RPMI8226 (cell line): ENCODE measurements around the gene TRABD2A.

ENCODE experiments used
- DNase-seq: peaks from one replicate; pipeline ENCODE4 v3.0.0-alpha.2; 2015

Gene TRABD2A

DNA sequence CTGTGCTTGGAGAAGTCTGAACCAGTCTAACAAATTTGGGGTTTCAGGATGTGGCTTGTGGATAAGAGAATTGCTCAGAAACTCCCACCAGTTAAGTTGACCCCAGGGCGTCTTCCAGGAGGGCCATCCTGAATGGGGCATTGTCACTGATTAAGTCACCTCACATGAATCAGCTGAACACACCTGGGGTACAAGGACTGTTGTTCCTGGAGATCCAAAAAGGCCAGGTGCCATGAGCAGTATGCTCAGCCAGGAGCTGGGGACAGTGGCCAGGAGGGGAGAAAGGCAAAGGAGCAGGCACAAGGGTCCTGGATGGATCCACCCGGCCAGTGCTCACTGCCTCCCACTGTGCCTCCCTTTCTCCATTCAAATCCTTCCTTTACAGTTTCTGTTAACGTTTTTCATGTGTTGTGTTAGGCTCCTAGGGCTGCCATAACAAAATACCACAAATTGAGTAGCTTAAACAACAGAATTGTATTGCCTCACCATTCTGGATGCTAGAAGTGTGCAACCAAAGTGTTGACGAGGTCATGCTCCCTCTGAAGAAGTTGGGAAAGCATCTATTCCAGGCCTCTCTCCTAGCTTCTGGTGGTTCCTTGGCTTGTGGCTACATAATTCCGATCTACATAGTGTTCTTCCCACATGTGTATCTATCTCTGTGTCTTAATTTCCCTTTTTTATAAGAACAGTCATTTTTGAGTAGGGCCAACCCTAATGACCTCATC lies 33.4 kb downstream of the TRABD2A start:
- DNase-seq, result no peak

DNA sequence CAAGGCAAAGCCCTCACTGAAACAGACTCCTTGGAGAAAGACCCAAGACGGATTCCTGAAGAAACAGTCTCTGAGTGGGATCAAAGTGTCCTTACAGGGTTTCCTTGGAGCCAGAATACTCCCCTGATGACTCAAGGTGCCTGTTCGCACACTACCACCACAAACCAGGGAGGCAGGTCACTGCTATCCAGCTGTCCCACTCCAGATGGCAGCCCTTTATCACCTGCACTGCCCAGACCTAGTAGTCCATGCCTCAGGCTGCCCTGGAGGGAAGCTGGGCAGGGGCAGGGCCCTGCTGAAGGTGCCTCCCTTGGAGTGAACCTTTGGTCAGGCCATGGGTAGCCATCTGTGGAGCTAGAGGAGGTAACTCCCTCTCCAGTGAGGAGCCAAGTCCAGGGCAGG lies 34.1 kb downstream of the TRABD2A start:
- no peak for DNase-seq

DNA sequence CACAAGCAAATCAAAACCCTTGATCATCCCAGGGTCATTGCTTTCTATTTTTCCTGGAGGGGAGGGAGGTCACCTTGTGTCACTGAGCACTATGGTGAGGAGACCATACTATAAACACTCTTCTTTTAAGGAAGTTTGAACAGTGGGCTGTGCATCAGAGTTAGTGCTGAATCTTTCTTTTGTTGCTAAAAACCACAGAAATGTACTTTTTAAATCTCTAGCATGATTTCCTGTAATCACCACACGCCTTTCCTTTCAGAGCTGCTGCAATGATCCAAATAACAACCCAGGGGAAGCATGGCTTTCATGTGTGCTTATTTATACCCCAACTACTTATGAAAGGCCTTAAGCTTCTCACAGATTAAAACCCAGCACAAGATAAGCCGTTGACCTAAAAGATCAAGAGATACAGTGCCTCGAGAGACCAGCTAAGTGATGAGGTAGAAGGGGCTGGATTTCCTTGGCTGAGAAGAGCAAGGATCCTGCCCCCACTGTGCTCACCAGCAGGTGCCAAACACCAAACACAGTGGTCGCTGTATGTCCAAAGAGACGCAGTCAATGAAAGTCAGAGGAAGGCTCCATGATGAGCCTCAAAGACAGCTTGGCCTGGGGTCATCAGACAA lies 34.7 kb downstream of the TRABD2A start:
- DNase-seq, result no peak

DNA sequence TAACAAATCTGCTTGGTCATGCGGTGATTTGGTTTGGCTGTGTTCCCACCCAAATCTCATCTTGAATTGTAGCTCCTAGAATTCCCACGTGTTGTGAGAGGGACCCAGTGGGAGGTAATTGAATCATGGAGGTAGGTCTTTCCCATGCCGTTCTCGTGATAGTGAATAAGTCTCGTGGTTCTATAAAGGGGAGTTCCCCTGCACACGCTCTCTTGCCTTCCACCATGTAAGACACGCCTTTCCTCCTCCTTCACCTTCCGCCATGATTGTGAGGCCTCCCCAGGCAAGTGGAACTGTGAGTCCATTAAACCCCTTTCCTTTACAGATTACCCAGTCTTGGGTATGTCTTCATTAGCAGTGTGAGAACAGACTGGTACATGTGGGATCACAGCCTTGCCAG lies 36.7 kb downstream of the TRABD2A start:
- DNase-seq, result no peak

DNA sequence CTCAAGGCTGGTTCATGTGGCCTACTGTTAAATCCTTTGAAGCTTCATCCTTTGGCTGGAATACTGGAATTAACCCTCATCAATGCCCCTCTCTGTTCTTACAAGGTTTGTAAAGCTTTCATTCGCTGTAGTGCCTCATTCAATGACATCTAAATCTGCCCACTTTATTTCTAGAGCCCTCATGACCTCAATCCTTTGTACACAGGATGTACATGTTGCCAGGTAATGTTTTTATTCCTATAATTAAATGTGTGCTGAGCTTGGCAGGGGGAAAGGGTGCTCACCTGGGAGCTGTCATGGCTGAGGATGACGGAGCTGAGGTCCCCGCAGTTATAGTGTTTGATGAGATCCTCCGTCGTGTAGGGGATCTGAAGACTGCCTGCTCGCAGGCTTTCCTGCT lies 39.3 kb downstream of the TRABD2A start:
- no peak for DNase-seq

DNA sequence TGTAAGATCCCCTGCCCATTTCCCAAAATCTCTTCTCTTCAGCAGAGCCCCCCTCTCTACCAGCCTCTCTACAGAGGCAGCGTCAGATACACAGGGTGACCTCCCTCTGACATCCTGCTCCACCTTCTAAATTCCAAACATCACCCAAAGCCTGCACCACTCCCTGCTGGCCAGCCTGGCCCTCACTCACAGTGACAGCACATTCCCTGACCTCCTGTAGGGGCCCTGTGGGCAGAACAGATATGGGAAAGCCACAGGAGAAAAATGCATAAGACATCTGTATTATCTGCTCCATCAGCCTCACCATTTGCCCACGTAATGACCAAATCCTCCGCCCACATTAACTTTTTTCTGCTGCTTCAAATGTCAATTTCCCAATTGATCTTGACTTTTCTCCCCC lies 40.6 kb downstream of the TRABD2A start:
- no peak for DNase-seq

DNA sequence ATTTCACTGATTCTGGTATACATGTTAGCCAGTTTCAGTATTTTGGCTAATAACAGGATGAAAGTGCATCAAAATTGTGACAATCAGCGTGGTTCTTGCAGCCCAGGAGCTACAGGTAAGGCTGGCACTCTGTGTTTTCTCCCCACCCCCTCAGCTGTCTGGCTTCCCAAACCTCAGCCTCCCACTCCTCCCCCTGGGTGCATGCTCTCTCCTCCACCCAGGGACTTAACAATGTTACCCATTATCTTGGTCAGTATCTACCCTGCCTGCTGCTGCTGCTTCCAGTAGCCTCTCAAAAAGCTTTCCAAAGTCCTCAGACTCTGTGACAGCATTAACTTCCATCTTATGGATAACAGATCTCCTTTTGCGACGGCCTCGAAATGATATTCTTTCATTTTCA lies 41.0 kb downstream of the TRABD2A start:
- DNase-seq, result no peak

DNA sequence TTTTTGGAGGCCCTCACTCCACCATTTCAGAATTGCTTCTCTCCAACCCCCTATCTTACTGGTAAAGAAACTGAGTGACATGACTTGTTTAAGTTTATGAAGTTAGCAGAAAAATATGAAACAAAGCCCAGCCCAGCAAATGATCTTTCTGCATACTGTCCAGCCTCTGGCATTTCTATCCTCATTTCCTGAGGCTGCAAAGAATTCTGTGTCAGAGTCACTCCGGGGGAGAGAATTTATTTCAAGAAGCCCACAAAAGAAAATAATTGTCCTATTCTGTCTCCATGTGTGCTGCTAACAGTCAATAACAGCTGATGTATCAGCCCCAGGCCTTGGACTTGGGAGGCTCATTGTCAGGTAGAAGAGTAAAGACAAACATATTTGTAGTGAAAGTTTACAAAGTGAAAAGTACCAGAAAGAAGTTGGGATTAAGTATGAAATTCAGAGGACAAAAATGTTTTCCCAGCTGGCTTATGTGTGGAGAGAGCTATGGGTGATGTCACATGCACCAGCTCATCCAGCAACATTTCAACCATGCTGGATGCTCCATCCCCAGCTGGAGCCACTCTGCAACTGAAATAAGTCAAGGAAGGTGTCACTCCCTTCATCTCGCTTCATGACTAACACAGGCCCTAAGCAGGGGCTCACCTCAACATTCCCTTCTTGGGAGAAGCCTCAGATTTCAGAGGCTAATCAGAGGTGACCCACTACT lies 42.3 kb downstream of the TRABD2A start:
- no peak for DNase-seq

DNA sequence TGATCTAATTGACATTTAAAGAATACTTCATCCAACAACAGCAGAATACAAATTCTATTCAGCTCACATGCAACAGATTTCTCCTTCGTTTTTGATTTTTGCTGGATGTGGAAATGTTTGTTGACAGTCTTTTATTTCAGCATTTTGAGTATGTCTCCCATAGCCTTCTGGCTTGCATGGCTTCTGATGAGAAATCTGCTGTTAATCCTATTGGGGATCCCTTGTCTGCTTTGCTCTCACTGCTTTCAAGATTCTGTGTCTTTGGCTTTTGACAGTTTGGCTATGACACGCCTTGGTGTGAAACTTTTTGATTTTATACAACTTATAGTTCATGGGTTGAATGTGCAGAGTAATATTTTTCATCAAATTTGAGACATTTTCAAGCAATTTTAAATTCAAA lies 44.7 kb downstream of the TRABD2A start:
- DNase-seq, result no peak

DNA sequence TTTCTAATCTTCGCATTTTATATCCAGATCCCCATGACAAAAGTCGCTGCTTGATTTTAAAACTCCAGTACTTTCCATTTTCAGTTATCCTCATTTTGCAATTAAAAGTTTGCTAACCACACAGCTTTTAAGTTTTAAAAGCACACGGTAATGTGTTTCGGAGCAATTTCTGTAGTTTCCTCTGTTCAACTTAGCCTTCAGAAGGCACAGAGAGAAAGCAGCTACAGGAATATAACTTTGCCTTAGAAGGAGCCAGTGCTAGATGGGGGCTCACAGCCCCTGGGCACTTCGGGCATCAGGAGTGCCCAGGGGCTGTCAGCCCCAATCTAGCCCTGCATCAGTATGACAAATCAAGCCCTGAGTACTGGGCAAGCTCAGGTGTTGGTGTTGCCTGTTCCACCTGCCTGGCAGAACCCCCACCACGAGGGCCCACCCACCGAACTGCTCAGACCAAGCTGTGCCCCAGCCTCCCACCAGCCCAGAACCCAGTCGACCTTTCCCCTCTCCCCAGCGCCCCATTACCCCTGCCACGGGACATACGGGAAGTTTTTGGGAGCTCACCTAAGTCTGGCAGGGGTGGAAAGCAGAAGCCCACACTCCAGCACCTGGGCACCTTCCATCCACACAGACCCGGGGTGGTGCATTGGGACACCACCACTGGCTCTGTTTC lies 47.3 kb downstream of the TRABD2A start:
- no peak for DNase-seq

DNA sequence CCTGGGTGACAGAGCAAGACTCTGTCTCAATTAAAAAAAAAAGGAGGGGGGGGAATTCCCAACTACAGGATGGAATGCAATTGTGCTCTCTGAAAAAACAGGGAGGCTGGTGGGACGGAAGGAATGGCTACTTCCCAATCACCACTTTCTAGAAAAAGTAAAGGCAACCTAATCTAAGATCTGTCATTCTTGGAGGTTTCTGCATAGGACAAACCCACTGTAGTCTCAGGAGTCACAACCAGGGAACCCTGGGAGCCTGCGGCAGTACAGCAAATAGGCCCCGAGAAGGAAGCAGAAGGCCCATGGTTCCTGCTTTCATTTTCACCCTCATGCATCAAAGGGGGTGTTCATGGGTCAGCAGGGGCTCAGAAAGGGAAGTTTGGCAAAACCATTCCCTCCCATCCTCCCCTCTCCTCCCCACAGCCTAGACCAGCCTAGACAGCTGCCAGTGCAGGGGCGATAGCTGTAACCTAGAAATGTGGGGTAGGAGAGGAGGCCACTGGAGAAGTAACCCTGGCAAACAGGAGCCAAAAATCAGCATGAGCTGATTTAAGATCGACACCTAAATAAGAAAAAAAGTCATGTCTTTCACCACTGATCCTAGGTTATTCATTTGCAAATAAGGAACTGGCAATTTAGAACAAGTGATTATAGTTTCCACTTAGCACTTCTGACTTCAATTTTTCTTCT lies 48.0 kb downstream of the TRABD2A start:
- DNase-seq, result no peak

DNA sequence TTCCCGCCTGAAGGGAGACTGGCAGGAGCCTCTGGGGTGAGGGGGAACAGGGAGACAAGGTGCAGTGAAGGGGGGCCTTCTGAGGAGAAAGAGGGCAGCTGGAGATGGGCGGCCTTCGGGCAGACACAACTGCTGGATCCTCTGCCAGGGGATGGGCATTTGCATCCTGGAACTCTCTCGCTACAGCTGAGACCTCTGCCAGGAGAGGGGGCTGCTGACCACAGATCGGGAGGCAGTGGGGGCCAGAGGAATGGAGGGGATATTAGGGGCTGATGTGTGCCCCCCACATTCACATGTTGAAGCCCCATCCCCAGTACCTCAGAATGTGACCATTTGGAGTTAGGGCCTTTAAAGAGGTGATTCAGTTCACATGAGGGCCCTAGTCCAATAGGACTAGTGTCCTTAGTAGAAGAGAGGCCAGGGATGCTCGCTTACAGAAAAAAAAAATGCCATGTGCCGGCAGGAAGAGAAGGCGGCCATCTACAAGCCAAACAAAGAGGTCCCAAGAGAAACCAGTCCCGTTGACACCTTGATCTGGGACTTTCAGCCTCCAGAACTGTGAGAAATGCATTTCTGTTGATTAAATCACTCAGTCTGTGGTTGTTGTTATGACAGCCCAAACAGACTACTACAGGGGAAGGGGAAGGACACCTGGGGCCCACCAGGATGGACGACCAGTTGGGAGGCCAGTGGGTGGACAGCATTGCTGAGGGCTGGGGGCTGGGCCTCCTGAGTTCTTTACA lies 50.0 kb downstream of the TRABD2A start:
- no peak for DNase-seq

DNA sequence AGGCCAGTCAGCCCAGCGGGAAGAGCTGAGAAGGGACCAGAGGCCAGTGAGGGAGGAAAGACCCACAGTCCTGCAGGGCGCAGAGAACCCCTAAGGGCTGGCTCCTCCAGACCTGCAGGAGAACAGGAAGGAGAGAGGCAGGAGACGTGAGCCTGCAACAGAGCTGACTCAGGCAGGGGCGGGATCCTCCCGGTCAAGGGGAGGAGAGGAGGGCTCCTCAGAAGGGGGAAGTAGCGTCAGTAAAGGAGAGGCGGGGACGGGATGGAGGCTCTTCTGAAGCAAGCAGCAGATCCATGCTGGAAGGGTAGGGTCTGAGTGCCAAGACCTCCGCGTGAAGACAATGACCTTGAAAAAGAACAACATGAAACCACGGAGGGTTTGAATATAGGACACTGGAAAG lies 50.8 kb downstream of the TRABD2A start:
- DNase-seq, result no peak

DNA sequence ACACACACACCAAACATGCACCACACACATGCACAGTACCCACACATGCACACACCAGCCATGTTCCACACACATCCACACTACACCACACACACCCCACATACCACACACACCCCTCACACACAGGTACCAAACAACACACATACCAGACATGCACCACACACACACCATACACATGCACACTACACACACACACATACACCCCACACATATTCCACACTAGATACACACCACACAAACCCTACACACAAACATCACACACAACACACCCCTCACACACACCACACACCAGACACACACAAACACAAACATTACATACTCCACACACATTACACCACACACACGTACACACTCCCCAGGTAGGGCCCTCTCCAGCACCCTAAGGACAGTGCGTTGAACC lies 51.2 kb downstream of the TRABD2A start:
- DNase-seq, result no peak

DNA sequence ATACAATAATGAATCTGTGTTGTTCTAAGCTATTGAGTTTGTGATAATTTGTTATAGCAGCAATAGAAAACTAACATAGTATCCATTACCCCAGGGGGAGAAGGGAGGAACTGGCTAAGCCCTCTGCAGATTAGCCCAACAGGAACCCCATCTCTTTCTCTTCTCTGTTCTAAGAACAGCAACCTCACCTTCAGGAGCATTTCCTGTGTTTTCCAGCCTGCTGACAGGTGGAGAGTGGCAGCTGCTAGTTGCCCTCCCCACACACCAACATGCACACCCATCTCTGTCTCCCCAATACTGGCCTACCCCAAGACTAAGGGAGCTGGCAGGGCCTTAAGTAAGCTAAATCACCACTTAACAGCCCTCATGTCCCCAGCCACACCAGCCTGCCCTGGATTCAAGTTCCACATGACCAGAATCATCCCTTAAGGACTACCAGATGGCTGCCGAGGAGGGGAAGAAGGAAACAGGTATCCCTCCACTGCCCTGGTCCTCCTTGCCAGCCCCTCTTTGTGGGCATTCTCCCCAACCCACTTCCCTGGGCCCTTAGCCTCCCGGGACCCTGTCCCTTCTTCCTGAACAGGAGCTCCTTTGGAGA lies 52.8 kb downstream of the TRABD2A start:
- DNase-seq, result no peak

DNA sequence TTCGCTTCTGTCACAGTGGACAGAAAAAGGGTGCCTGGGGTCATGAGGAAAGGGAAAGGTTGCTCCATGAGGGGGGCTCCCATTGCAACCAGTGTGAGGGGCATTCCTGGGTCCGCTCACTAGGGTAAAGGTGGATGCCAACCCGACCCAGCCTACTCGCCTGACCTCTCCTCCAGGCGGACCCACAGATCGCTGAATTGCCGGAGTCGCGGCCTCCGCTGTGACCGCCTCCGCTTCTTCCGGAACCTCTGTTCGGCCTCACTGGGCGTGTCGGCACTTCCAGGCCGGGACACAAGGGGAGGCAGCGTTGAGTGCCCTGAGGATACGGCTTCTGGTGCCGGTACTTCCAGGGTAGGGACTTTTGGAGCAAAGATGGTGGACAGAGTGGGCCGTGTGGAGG lies 57.1 kb downstream of the TRABD2A start:
- no peak for DNase-seq

DNA sequence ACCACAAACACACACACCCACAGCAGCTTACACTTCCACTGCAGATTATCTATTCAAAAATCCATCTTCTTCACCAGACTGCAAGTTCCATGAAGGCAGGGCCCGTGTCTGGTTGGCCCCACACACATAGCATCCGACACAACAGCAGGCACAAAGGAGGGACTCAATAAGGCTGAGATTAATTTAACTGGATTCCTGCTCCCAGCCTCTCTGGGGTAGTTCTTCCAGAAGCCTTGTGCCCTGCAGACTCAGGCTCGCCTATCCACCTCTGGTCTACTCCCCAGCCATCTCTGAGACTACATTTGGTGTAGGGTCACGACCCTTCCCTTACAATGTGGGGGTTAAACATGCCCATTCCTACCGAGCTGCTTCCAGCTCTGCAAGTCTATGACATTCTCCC lies 57.7 kb downstream of the TRABD2A start:
- no peak for DNase-seq

DNA sequence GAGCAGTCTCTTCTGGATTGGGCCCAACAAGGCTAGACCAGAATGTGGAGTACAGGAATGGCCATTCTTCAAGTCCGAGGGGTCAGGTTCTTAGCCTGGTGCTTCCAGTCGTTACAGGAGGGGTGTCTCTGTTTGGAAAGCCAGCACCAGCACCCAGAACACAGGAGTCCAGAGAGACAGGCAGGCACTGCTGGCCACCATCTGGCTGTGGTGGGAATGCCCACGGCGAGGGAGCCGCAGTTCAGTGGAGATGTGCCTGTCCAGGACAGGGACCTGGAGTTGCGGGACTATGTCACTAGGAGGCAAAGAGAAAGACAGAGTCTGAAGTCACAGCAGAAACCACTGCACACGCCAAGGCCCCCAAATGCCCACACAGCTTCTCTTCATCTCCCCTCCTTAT lies 59.1 kb downstream of the TRABD2A start:
- no peak for DNase-seq

DNA sequence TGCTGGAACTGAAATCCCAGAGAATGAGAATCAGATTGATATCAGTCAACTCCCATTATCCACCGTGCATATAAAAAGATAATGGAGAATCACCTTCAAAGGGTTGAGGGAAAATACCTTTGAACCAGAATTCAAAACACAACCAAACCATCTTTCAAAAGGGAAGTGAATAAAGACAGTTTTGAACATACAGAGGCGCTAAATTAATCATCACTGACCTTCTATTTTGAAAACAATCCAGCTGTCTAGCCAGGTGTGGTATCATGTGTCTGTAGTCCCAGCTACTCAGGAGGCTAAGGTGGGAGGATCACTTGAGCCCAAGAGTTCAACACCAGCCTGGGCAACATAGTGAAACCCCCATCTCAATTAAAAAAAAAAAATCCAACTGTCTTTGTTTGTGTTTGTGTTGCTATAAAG lies 63.6 kb downstream of the TRABD2A start:
- DNase-seq, result no peak

DNA sequence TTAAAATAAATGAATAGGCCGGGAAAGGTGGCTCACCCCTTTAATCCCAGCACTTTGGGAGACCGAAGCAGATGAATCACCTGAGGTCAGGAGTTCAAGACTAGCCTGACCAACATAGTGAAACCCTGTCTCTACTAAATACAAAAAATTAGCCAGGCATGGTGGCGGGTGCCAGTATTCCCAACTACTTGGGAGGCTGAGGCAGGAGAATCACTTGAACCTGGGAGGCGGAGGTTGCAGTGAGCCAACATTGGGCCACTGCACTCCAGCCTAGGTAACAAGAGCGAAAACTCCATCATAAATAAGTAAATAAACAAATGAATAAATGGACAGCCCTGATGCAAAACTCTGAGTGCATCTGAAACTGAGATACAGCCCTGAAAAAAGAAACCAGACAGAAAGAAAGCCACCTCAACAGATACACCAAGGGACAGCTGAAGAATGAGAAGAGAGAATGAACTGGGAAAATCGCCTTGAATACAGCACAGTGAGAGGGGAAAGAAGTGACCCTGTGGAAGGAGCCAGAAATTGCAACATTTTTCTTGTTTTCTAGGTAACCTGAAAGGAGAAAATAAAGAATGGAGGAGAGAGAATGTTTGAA lies 64.4 kb downstream of the TRABD2A start:
- no peak for DNase-seq

DNA sequence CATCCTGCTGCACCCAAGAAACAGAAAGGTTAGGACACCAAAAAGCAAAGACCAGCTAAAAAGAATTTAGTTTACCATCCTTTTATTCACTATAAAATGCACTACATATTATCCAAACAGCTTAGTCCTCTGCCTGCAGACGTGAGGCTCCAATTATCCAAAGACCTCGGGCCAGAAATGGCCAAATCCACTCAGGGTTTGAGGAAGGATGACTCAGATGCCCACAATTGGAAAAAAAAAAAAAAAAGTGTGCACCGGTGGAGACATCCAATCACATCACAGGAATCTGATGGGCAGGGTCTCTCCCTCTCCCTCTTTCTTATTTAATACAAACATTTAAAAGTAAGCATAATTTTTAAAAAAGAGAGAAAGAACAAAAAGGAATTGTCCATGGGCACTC lies 65.7 kb downstream of the TRABD2A start:
- DNase-seq, result no peak
